Measurements from ENCODE around the gene CIROP.
A peak's percentile ranks its signal among the peaks of the same experiment; 100 is the strongest.

DNA sequence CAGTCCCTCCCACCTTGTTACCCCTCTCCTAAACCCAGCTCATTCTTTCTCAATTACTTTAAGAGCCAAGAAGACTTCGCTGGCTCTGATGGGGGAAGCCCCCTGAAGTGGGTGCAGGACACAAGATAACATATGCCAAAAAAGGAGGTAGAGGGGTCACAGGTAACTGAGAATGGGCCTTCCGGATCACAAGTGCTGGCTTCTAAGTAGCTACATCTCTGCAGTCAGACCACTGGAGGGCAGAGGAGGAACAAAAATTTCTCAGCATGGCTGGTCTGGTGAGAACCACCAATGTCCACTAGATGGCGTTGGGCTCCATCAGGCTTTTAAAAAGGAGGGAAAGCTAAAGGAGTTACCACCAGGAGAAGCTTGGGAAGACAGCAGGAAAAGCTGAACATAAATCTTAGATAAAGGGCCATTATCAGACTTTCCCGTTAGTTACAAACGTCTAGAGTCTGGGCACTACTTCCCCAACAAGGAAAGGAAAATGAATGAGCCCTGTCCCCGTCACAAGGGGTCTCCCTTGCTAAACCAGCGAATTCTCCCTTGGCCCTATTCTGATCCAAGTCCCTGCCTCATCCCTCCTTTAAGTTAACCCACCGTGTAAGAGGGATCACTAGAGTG lies 35.9 kb downstream of the CIROP start:
- peak; percentile 100 for TF ChIP-seq CTCF (IDR thresholded peaks at IDR 0.05; ENCODE audit: low read depth, low read length, poor library complexity, severe bottlenecking)
- TF ChIP-seq EZH2phosphoT487 (IDR thresholded peaks at IDR 0.05; ENCODE audit: borderline replicate concordance, low read length): no peak
